GM21515 (cell line): ENCODE measurements around the gene ALAS2.
"Not testable (repeated sequence)": the region's sequence is repeated elsewhere in the genome, so short reads cannot be mapped to it uniquely, and the experiment has no call there.

Experiments
- ATAC-seq: cut with Tn5 transposase; IDR thresholded peaks from one replicate; pipeline ENCODE4 v1.9.1; 2021; ENCODE audit not compliant: unreplicated experiment

Gene ALAS2

GRCh38 chrX:55006827-55007621, 23.8 kb downstream of the ALAS2 start:
- ATAC-seq, result no peak

GRCh38 chrX:55005256-55005655, 25.5 kb downstream of the ALAS2 start:
- no peak for ATAC-seq

GRCh38 chrX:55004231-55004630, 26.5 kb downstream of the ALAS2 start:
- ATAC-seq, result no peak

GRCh38 chrX:54999717-55000598, 30.8 kb downstream of the ALAS2 start, which contains the start of gene APEX2:
Gene APEX2 (plus strand): TSS chrX:55000363. CDS start chrX:55000423, 60 bp downstream.
- peak; percentile 95 for ATAC-seq

GRCh38 chrX:54995621-54996020, 35.2 kb downstream of the ALAS2 start:
- no peak for ATAC-seq

GRCh38 chrX:54994668-54995351, 36.0 kb downstream of the ALAS2 start:
- ATAC-seq, result no peak

- no peak for ATAC-seq
These were observed 36.7 kb downstream of the ALAS2 start, which contains the start of gene PFKFB1 for GRCh38 chrX:54994099-54994498. Gene PFKFB1 (minus strand): TSS chrX:54994188. CDS start chrX:54994007, 181 bp downstream.

GRCh38 chrX:54992911-54993622, 37.7 kb downstream of the ALAS2 start:
- ATAC-seq, result no peak

- no peak for ATAC-seq
These were observed 39.1 kb downstream of the ALAS2 start for GRCh38 chrX:54991706-54992105.

- not testable (repeated sequence) for ATAC-seq
These were observed 47.5 kb downstream of the ALAS2 start for GRCh38 chrX:54983306-54983705.

GRCh38 chrX:54980334-54980733, 50.4 kb downstream of the ALAS2 start:
- no peak for ATAC-seq

GRCh38 chrX:54979432-54979831, 51.3 kb downstream of the ALAS2 start:
- ATAC-seq, result no peak

GRCh38 chrX:54978448-54978847, 52.3 kb downstream of the ALAS2 start:
- no peak for ATAC-seq

GRCh38 chrX:54977387-54977786, 53.4 kb downstream of the ALAS2 start:
- no peak for ATAC-seq

- ATAC-seq, result no peak
These were observed 65.8 kb downstream of the ALAS2 start for GRCh38 chrX:54964766-54965497.

- ATAC-seq, result no peak
These were observed 69.0 kb downstream of the ALAS2 start for GRCh38 chrX:54961750-54962149.
